Motor neuron (in vitro differentiated cells): ENCODE results near the gene RPS19. TPM values are rescaled to one million over a fixed set of nuclear protein-coding genes. Genes with fewer than 3 reads are reported as not detected.

Source experiments
- ATAC-seq, 8 experiments: fragments of 200-7000 bp; cut with Tn5 transposase; replicated peaks in 6 of 8; 2 replicates each; pipeline ENCODE4 v1.8.0; 2021; ENCODE audit warnings: mild to moderate bottlenecking in 8 of 8, moderate library complexity in 8 of 8
- H3K27ac ChIP-seq, 2 donors: fragments of 250-450 bp; sonication (Bioruptor Pico); 2 replicates each; pipeline ENCODE4 v1.9.0; 2021; ENCODE audit warnings: antibody characterized with exemption in 2 of 2, mild to moderate bottlenecking in 2 of 2, moderate library complexity in 1 of 2
- H3K4me1 ChIP-seq, 2 donors: fragments of 250-450 bp; sonication (Bioruptor Pico); replicated peaks in 1 of 2; 2 replicates each; pipeline ENCODE4 v1.6.1; 2021; ENCODE audit warnings: antibody characterized with exemption in 2 of 2, mild to moderate bottlenecking in 2 of 2, moderate library complexity in 1 of 2
- H3K4me3 ChIP-seq, 5 donors: fragments of 250-450 bp; sonication (Bioruptor Pico); 2 replicates each; pipeline ENCODE4 v1.9.0; 2021; ENCODE audit warnings: antibody characterized with exemption in 5 of 5, mild to moderate bottlenecking in 5 of 5, moderate library complexity in 4 of 5
- WGBS, 10 experiments: fragments of 450-650 bp; shearing (Covaris generic); methylation state at CpG; one replicate each; pipeline ENCODE4 v1.0.0; 2022; 5-methylcytosine and 5-hydroxymethylcytosine counted together
- in situ Hi-C, 9 experiments: fragments of 400-800 bp; cut with MboI; loops; one replicate each; pipeline ENCODE4 v1.15.0; 2021; ENCODE audit warnings: low sequenced_read_pairs in 9 of 9, low pct_unique_long_range_greater_than_20kb in 2 of 9; ENCODE audit not compliant: unreplicated experiment in 9 of 9
- total RNA-seq, 8 experiments: library from RNA; unstranded; fragments of 300-600 nt; gene quantifications; 2 replicates each; pipeline versions ENCODE4 v1.2.3 to v1.2.4, GENCODE V29; 2022

RPS19 gene
- total RNA-seq, 8 experiments from 2014 or later: 2,323 to 4,988 (median 4,056) TPM

DNA sequence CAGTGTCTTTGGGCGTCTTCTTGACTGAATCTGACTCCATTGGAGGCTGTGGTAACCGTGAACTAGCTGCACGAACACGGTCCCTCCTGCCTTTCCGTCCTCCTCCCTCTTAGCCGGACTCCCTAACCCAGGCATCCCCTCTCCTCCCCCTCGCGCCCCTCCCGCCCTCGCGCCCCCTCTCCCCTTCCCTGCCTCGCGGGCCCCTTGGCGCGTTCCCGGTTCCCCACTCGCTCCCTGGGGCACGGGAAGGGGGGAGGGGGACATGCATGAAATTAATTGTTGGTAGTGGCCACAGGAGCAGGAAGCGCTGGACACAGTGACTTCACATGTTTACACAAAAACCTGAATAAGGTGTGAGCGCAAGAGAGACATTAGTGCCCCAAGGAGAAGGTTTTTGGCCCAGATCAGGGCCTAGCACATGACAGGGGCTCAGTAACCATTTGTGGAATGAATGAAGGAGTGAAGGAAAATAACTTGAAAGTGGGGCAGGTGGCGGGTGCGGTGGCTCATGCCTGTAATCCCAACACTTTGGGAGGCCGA lies 14.9 kb upstream of the RPS19 start:
- 42 to 100% (median 79%) methylated on average over 1 to 7 of the region's 23 CpGs; no CpG with 5 or more reads in 5 of the 10 experiments for WGBS, 10 experiments
- H3K4me3 ChIP-seq: no peak overlapping the region
- H3K4me1 ChIP-seq: no peaks in the 10 kb centered on the region
- no peak overlapping the region for H3K27ac ChIP-seq
- in situ Hi-C loops: no loop called here
- ATAC-seq: no peak

GRCh38 chr19:41847351-41848105 lies 12.5 kb upstream of the RPS19 start:
- no peak overlapping the region for H3K4me3 ChIP-seq
- no peak for ATAC-seq
- H3K4me1 ChIP-seq: no peaks in the 10 kb centered on the region
- no peak overlapping the region for H3K27ac ChIP-seq
- in situ Hi-C loops: no loop called here
- WGBS, 10 experiments: 41 to 72% (median 43%) methylated on average over 6 to 8 of the region's 19 CpGs; no CpG with 5 or more reads in 7 of the 10 experiments

DNA sequence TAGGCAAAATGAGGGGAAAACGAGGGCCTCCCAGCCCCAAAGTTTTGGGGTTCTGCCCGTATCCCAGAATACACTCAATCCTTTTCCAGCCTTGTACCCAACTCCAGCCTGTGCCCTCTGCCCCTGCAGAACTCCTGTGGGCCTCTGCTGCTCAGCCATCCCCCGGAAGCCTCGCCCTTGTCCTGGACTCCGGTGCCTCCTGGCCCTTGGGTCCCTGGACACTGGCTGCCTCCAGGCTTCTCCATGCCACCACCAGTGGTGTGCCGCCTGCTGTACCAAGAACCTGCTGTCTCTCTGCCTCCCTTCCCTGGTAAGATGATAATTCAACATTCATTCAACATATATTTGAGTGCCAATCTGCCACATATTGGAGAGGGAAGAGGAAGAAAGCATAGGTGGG lies 11.4 kb upstream of the RPS19 start:
- no peak for ATAC-seq
- Histone ChIP-seq H3K4me1 (no peaks in the 10 kb centered on the region), H3K27ac (no peak overlapping the region), H3K4me3 (no peak overlapping the region)
- WGBS, 10 experiments: 0 to 86% (median 40%) methylated on average over 1 to 5 of the region's 6 CpGs; no CpG with 5 or more reads in 3 of the 10 experiments
- in situ Hi-C loops: no loop called here

GRCh38 chr19:41849067-41849466 lies 11.0 kb upstream of the RPS19 start:
- no peak for ATAC-seq
- 20 to 73% (median 49%) methylated on average over 1 to 2 of the region's 2 CpGs; no CpG with 5 or more reads in 7 of the 10 experiments for WGBS, 10 experiments
- in situ Hi-C loops: no loop called here
- no peak overlapping the region for H3K4me3 ChIP-seq
- H3K4me1 ChIP-seq: no peaks in the 10 kb centered on the region
- H3K27ac ChIP-seq: no peak overlapping the region

DNA sequence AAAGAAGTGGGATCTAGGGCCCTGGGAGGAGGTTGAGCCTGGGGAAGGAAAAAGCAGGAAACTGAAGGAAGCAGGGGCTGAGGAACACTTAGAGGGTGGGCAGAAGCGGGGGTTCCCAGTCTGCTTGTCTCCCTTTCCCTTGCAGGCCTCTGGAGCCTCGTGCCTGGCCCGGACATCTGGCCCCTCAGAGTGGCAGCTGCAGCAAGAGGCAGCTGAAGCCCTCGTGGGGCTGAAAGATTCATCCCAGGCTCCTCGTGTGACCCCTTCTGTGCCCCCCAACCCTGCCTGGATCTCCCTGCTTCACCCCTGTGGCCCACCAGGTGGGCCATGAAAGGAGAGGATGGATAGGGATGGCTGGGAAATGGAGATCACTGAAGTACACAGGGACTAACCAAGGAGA lies 9.7 kb upstream of the RPS19 start:
- Histone ChIP-seq H3K27ac (no peak overlapping the region), H3K4me3 (no peak overlapping the region), H3K4me1 (no peaks in the 10 kb centered on the region)
- no peak for ATAC-seq
- 0 to 40% (median 31%) methylated on average over 1 to 2 of the region's 5 CpGs; no CpG with 5 or more reads in 7 of the 10 experiments for WGBS, 10 experiments
- in situ Hi-C loops: no loop called here

- H3K4me3 ChIP-seq: no peak overlapping the region
- H3K27ac ChIP-seq: no peak overlapping the region
- no peak for ATAC-seq
- no peaks in the 10 kb centered on the region for H3K4me1 ChIP-seq
- 11 to 48% (median 27%) methylated on average over 2 to 4 of the region's 4 CpGs; no CpG with 5 or more reads in 4 of the 10 experiments for WGBS, 10 experiments
- in situ Hi-C loops: no loop called here
Measured at GRCh38 chr19:41851456-41851855, 8.6 kb upstream of the RPS19 start.

GRCh38 chr19:41853344-41853743 lies 6.7 kb upstream of the RPS19 start:
- no peaks in the 10 kb centered on the region for H3K4me1 ChIP-seq
- H3K4me3 ChIP-seq: no peak overlapping the region
- in situ Hi-C loops: no loop called here
- WGBS, 10 experiments: 0 to 100% (median 60%) methylated on average over 1 to 2 of the region's 2 CpGs; no CpG with 5 or more reads in 4 of the 10 experiments
- no peak for ATAC-seq
- no peak overlapping the region for H3K27ac ChIP-seq

DNA sequence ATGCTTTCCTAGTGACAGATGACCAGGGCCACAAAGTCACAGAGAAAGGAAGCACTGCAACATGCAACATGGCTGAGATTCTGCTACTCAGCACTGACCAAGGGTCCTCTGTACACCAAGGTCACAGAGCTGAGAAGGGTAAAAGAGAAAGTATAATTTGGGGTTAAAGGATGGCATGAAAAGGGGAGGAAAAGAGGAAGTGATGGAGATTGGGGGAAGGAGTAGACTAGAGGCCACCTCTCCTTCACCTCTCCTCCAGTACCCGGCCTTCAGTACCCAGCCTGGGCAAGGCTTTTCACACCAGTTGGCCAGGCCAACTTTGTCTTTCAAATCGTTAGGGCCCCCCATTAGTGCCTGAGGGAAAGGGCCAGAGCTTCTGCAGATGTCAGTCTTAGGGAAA lies 6.3 kb upstream of the RPS19 start:
- no peak for ATAC-seq
- WGBS, 10 experiments: 0 to 26% (median 13%) methylated on average over 1 to 2 of the region's 2 CpGs; no CpG with 5 or more reads in 6 of the 10 experiments
- in situ Hi-C loops: no loop called here
- H3K4me3 ChIP-seq: no peak overlapping the region
- H3K27ac ChIP-seq: no peak overlapping the region
- H3K4me1 ChIP-seq: no peaks in the 10 kb centered on the region

DNA sequence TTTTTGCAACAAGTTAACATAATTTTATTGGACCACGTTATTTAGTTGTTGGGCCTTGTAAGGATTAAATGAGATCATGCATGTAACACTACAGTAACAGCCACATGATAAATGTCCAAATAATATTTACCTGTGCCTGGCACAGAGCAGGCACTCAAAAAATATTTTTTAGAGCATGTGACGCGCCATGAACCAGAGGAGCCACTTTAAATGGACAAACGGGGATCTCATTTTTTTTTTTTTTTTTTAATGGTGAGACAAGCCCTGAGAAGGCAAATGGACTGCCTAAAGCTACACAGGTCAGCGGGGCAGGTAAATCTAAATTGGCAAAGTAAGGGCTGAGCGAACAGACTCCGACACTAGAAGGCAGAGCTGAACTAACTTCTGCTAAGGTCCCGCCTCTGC lies 840 bp upstream of the RPS19 start:
- in situ Hi-C loops: no loop called here
- Histone ChIP-seq H3K4me1 (peaks cover 10% of the 10 kb centered on the region in 2 donors), H3K4me3 (peak overlapping the region; percentile 10 to 99 (median 69)), H3K27ac (peak overlapping the region in 1 of 2 donors; percentile 25)
- peak in 1 of 8 experiments; percentile 0 for ATAC-seq
- WGBS, 10 experiments: 0 to 18% (median 3%) methylated on average over 2 to 8 of the region's 8 CpGs; no CpG with 5 or more reads in 1 of the 10 experiments

DNA sequence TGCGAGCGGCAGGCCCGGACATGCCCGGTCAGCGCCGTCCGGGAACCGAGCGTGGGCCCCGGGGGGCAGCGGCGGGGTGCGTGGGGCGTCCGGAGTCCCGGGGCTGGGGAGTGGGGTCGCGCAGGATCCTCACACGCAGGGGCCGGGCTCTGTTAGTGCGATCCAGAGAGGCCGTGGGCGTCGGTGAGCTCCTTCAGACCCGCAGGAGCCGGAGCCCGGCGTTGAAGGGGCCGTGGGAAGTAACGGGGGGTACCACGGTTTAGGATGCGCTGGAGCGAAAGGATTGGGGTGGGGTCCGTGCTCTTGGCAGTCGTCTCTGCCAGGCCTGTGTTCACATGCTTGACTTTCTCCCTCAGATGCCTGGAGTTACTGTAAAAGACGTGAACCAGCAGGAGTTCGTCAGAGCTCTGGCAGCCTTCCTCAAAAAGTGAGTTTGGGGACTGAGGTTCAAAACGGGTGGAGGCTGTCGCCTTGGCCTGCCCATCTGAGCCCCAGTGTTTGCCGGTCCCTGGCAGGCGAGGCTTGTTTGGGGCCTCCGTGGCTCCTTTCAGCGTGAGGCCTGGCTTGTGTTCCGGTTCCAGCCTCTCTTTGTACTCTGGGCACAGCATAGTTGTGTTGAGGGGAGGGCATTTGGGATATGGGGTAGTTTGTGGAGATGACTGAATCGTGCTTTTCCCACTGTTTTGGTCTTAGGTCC lies 512 bp downstream of the RPS19 start:
- H3K4me3 ChIP-seq: peak overlapping the region; percentile 62 to 99 (median 69)
- peak in 1 of 8 experiments; percentile 0 for ATAC-seq
- peak overlapping the region; percentile 95 to 97 for H3K27ac ChIP-seq
- in situ Hi-C loops: no loop called here
- WGBS, 10 experiments: 0% methylated on average over 1 to 4 of the region's 45 CpGs; no CpG with 5 or more reads in 6 of the 10 experiments
- H3K4me1 ChIP-seq: peaks cover 10% of the 10 kb centered on the region in 2 donors

DNA sequence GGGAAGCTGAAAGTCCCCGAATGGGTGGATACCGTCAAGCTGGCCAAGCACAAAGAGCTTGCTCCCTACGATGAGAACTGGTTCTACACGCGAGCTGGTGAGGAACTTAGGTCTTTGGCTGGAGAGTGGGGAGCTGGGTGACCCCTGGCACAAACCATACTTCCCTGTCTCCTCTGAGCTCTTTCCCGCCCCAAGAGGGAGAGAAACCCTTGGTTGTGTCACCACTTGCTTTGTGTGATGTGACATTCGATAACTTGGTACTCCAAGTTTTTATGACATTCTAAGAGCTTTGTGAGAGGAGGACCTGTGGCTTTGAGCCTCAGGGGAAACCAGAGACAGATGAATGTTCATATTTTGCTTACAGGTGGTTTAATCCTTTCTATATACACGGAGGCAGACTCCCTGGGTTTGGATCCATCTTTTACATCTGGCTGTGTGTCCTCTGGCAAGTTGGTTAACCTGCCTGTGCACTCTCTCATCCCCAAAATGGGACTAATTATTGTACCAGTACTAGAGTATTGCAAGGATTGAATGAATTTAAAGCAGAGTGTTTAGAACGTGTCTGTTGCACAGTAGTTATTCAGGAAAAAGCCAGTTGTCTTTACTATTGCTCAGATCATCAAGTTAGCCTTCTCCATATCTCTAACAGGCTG lies 1.2 kb downstream of the RPS19 start:
- Histone ChIP-seq H3K4me1 (peaks cover 10% of the 10 kb centered on the region in 2 donors), H3K4me3 (peak overlapping the region; percentile 62 to 99 (median 69)), H3K27ac (peak overlapping the region in 1 of 2 donors; percentile 95)
- ATAC-seq: no peak
- 0 to 65% (median 15%) methylated on average over 1 to 7 of the region's 9 CpGs; no CpG with 5 or more reads in 1 of the 10 experiments for WGBS, 10 experiments
- in situ Hi-C loops: no loop called here

DNA sequence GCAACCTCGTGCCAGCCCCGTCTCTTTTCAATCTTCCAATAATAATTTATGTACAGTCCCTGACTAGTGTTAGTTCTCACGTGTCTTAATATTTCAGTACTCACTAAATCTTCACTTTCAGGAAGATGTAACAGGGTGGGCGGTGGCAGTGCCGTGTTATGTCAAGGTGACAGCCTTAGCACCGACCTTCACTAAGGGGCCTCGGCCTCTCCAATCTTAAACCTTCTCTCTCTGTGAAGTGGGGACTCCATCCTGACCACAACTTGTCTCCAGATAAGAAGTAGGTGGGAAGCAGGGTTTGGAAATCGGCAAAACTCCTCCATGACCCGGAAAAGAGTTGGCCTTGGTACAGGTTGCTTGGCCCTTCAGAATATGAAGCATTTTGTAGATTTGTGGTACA lies 1.8 kb downstream of the RPS19 start:
- Histone ChIP-seq H3K4me3 (no peak overlapping the region), H3K4me1 (peaks cover 10% of the 10 kb centered on the region in 2 donors), H3K27ac (no peak overlapping the region)
- no peak for ATAC-seq
- WGBS, 10 experiments: 77 to 100% (median 90%) methylated on average over 1 to 9 of the region's 9 CpGs; no CpG with 5 or more reads in 2 of the 10 experiments
- in situ Hi-C loops: no loop called here
